Measurements from ENCODE around the gene TEX38.
A peak's percentile ranks its signal among the peaks of the same experiment; 100 is the strongest.
"Not testable (repeated sequence)": the region's sequence is repeated elsewhere in the genome, so short reads cannot be mapped to it uniquely, and the experiment has no call there.

TEX38 gene

DNA sequence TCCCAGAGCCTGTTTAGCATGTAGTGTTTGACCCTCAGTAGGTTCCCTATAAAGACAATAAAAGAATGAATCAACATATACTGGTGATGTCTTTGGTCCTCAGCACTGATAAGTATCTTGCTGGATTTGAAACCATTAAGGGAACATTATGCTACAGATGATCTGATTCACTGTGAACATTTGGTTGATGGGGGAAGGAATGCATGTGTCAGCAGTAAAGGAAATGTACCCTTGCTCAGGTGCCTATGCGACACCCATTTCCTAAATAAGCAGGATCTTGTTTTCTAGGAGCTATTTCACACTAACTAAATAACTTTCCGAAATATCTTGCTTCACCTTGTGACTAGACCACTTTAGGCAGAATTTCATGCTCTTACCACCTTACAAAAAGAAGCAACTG is 13.0 kb downstream of the TEX38 start:
- DNase-seq (ENCODE audit: low read depth, low spot score): no peak
- H3K27ac ChIP-seq: no peak overlapping the region

DNA sequence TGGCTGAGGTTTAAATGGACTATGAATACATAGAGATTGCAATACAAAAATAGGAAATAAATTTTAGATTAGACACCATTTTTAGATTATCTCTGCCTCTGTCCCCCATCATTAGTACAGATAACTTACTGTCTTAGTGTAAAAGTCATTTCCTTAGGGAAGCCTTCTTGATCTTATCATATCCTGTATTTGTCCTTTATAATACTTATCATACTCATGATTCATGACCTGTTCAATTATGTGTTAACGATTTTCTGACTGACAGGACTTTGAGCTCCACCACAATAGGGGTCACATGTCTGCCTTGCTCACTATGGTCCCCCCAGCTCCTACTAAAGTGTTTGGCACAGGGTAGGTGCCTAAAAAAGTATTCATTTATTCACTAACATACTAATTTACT is 14.6 kb downstream of the TEX38 start:
- no peak overlapping the region for H3K27ac ChIP-seq
- no peak for DNase-seq (ENCODE audit: low read depth, low spot score)

- no peak overlapping the region for H3K27ac ChIP-seq
- DNase-seq (ENCODE audit: low read depth, low spot score): no peak
These were observed 15.5 kb downstream of the TEX38 start for GRCh38 chr1:46687093-46687659.

GRCh38 chr1:46687921-46688509 is 16.4 kb downstream of the TEX38 start:
- H3K27ac ChIP-seq: no peak overlapping the region
- DNase-seq (ENCODE audit: low read depth, low spot score): no peak

DNA sequence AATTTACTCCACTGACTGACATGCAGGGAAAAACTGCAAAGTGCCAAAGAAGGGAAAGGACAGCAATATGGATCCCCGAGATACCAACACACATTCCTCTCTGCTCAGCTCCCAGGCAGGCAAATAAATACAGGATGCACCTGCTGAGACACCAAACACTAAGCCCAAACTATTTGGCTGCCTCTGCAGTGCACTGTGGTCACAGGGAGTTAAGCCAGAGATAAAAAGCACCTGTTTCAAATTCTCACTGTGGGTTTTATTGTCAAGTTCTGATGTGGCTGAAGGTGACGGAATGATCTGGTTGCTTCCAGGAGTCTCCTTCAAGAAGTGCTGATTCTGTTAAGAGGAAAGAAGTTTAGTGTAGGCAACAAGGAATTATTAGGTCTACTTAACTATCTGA is 17.7 kb downstream of the TEX38 start:
- H3K27ac ChIP-seq: no peak overlapping the region
- DNase-seq (ENCODE audit: low read depth, low spot score): no peak

GRCh38 chr1:46689897-46690296 is 18.2 kb downstream of the TEX38 start:
- no peak for DNase-seq (ENCODE audit: low read depth, low spot score)

GRCh38 chr1:46690931-46691421 is 19.3 kb downstream of the TEX38 start:
- no peak overlapping the region for H3K27ac ChIP-seq
- DNase-seq (ENCODE audit: low read depth, low spot score): no peak

More at GRCh38 chr1:46689897-46690296, 18.2 kb downstream of the TEX38 start:
- no peak overlapping the region for H3K27ac ChIP-seq

DNA sequence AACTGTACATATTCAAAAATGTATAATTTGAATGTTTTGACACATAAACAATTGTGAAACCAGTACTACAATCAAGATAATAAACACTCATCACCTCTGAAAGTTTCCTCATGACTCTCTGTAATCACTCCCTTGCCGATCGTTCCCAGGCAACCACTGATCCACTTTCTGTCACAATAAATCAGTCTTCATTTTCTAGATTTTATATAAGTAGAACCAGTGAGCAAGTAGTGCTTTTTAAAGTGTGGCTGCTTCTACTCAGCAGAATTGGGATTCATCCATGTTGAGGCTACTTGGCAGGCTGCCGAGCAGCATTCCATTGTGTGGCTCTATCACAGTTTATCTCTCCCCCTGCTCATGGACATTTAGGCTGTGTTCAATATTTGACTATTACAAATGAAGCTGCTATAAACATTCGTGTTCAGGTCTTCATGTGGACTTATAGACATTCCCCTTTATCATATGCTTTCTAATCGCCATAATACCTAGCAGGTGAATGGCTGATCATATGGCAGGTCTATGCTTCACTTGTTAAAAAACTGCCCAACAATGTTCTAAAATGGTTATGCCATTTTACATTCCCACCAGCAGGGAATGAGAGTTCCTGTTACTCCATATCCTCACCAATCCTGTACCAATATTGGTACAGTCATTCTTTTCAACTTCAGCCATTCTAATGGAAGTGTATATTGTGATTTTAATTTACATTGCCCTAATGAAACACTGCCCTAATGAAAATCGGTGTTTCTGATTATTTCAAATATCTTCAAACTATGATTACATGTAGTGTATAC is 20.5 kb downstream of the TEX38 start:
- no peak for DNase-seq (ENCODE audit: low read depth, low spot score)
- no peak overlapping the region for H3K27ac ChIP-seq

DNA sequence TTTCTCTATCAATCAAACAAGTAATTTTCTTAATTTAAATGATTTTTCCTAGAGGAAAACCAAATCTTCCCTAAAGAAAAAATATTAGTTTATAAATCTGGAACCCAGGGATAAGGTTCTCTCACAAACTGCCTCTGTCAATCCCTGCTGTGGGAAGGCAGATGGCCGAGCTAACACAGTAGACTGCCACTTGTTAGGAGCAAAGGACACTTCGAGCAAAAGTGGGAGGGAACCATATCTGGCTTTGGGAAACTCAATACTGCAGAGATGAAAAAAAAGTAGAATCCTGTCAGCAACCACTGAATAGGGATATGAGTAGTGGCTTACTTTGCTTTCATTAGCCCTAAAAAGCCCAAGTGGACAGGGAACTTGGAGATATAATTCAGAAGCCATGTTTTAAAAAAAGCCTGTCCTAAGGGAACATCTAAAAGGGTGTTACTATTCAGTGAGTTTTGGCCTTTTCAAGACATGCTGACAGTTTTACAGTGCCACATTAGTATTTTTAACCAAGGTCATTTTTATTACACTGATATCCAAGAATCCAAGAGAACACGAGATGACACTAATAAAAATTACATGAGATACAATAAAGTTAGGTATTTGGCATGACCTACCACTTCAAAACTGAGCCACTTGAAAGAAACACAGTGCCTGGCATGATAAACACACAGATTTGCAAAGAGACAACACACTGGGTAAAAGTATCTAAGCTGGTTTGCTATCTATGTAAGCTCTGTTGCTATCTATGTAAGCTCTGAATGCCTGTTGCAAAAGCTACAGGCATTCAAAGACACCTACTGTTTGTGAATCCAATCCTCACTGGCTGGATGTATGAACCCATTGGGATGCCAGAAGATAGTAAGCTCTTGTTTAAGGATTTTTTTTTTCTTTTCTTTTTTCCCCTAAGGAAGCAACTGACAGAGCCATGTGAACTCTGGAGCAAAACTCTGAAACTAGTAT is 21.4 kb downstream of the TEX38 start:
- no peak overlapping the region for H3K27ac ChIP-seq
- no peak for DNase-seq (ENCODE audit: low read depth, low spot score)

- not testable (repeated sequence) for H3K27ac ChIP-seq; DNase-seq (ENCODE audit: low read depth, low spot score)
These were observed 23.0 kb downstream of the TEX38 start for GRCh38 chr1:46694676-46695075.

DNA sequence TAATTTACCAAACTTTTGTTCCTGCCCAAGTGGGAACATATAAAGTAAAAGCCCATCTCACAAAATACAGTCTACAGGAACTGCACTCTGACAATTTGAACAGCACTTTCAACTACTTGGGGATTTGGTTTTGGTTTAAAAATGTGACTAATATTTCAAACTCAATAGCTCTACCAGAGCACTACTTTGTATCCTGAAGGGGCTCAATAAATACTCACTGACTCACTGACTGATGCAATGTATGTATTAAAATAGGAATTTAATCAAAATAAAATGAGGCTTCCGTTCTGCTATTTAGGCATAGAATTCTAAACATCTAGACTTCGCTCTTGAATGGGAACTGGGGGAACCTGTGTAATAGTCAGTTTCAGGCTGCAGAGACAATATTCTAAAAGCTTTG is 25.4 kb downstream of the TEX38 start:
- DNase-seq (ENCODE audit: low read depth, low spot score): no peak
- no peak overlapping the region for H3K27ac ChIP-seq

GRCh38 chr1:46699666-46700065 is 28.0 kb downstream of the TEX38 start:
- no peak for DNase-seq (ENCODE audit: low read depth, low spot score)
- H3K27ac ChIP-seq: no peak overlapping the region

GRCh38 chr1:46703927-46704641 is 32.4 kb downstream of the TEX38 start:
- no peak overlapping the region for H3K27ac ChIP-seq
- DNase-seq (ENCODE audit: low read depth, low spot score): no peak

- H3K27ac ChIP-seq: no peak overlapping the region
- no peak for DNase-seq (ENCODE audit: low read depth, low spot score)
These were observed 33.8 kb downstream of the TEX38 start for GRCh38 chr1:46705408-46705807.

GRCh38 chr1:46708121-46708520 is 36.5 kb downstream of the TEX38 start:
- DNase-seq (ENCODE audit: low read depth, low spot score): no peak

GRCh38 chr1:46714976-46715375 is 43.3 kb downstream of the TEX38 start:
- H3K27ac ChIP-seq: no peak overlapping the region
- DNase-seq (ENCODE audit: low read depth, low spot score): no peak

More at GRCh38 chr1:46708121-46708520, 36.5 kb downstream of the TEX38 start:
- H3K27ac ChIP-seq: no peak overlapping the region

DNA sequence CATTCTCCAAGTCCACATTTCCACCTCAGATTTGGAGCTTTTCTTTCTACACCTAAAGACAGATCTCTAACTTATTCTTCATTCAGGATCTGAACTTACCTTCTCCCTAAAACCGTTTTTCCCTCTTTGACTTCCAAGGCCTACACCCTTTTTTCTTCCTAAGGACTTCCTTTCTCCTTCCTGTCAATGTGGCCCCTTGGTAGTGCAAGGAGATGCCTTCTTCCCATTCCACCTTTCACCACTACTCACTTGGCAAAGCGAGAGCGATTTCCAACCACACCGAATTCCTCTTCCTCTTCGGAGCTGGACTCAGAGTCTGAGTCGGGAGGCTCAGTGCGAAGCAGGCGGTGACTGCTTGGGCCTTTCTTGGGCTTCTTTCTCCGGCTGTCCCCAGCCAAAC is 46.0 kb downstream of the TEX38 start:
- DNase-seq (ENCODE audit: low read depth, low spot score): no peak
- H3K27ac ChIP-seq: no peak overlapping the region

DNA sequence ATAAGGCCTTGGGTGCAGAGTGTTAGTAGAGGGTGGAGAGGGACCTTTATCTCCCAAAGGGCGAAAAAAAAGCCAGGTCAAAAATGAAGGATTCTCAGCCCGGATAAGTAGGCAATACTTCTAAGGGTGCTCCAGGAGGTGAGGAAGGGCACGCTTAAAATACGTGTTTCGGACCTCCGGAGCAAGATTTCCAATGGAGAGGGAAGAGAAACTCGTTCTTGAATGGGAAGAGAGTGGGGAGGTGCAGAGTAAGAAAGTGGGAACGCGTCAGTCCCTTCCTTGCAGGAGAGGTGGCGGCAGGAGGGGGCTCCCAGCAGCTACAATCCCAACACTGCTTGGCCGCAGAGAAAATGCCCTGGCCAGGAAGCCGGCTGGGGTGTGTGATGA is 46.7 kb downstream of the TEX38 start:
- no peak for DNase-seq (ENCODE audit: low read depth, low spot score)
- peak overlapping the region; percentile 90 for H3K27ac ChIP-seq

- peak within 1 kb of the TSS; percentile 90 for H3K27ac ChIP-seq
- DNase-seq (ENCODE audit: low read depth, low spot score): peak; percentile 92
These were observed 47.3 kb downstream of the TEX38 start, which contains the start of gene EFCAB14 for GRCh38 chr1:46718727-46719622. Gene EFCAB14 (minus strand): TSS chr1:46719114. CDS start chr1:46718087, 1,027 bp downstream.
